Stromal cell of bone marrow (primary cell): ENCODE measurements around the gene LELP1.
"Not testable (repeated sequence)": the region's sequence is repeated elsewhere in the genome, so short reads cannot be mapped to it uniquely, and the experiment has no call there.

Experiments used
- DNase-seq: peaks from one replicate; pipeline ENCODE4 v3.0.0-alpha.2; 2012; ENCODE audit warnings: low read depth

Gene LELP1

DNA sequence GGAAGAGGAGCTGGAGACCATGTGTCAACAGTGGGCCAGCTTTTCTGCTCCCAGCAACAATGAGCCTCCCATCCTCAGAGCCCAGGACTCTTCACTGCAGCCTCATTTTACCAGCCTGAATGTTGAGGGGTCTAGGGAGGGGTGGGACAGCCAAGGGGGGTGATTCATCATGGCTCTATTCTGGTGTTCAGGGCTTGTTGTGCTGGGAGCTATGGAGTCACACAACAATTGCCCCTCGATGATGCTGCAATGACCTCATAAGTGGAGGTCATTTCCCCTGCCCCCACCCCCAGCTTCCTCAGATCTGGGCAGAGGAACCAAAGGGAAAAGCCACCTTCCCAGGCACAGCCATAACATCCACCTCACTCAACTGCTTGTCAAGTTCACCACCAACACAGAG lies at the start of gene LELP1:
LELP1 (plus strand) TSS at position 301 of the 400 bp plus-strand sequence. CDS start 1,278 bp downstream, outside the sequence.
- DNase-seq = no peak

GRCh38 chr1:153155541-153155940 lies 47.7 kb upstream of the LELP1 start:
- DNase-seq = no peak

- no peak for DNase-seq
These were observed 34.5 kb upstream of the LELP1 start for GRCh38 chr1:153168686-153169085.

GRCh38 chr1:153174624-153175023 lies 28.6 kb upstream of the LELP1 start:
- no peak for DNase-seq

DNA sequence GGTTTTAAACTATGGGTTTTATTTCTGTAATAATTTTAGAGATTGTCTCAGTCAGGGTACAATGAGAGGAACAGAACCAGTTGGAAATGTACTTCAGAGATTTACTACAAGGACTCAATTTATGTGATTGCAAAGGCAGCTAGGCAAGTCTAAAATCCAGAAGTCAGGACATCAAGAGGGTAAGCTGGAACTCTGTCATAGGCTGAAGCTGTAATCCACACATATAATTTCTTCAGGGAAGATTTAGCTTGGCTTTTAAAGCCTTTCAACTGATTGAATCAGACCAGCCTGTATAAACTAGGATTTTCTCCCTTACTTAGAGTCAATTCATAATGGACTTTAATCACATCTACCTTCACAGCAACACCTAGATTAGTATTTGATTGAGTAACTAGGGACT lies 24.3 kb upstream of the LELP1 start:
- no peak for DNase-seq

- DNase-seq = no peak
These were observed 22.7 kb upstream of the LELP1 start for GRCh38 chr1:153180556-153180955.

DNA sequence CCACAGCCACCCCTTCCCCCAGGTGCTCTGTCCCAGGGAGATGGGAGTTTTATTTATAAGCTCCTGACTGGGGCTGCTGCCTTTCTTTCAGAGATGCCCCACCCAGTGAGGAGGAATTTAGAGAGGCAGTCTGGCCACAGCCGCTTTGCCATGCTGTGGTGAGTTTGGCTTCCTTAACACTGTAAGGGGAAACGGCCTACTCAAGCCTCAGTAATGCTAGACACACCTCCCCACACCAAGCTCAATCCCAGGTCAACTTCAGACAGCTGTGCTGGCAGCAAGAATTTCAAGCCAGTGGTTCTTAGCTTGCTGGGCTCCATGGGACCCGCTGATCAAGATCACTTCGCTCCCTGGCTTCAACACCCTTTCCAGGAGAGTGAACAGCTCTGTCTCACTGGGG lies 14.9 kb upstream of the LELP1 start:
- not testable (repeated sequence) for DNase-seq

DNA sequence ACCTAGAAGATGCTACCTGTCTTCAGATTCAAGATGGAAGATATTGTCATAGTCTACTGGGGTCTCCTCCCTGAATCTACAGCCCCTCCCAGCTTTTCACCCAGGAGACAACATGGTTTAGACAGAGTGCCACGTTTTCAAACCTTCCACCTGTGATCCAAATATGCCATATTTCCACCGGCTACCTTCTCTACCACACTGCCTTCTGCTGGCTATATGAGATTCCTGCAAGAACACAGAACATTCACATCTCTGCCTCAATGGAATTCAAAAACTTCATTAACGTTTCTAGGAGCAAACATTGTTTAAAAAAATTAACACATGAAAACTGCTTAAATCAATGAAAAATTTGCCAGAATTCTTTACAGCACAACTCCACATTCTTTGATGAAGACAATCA lies 12.9 kb upstream of the LELP1 start:
- no peak for DNase-seq

GRCh38 chr1:153192697-153193096 lies 10.5 kb upstream of the LELP1 start:
- DNase-seq = no peak

DNA sequence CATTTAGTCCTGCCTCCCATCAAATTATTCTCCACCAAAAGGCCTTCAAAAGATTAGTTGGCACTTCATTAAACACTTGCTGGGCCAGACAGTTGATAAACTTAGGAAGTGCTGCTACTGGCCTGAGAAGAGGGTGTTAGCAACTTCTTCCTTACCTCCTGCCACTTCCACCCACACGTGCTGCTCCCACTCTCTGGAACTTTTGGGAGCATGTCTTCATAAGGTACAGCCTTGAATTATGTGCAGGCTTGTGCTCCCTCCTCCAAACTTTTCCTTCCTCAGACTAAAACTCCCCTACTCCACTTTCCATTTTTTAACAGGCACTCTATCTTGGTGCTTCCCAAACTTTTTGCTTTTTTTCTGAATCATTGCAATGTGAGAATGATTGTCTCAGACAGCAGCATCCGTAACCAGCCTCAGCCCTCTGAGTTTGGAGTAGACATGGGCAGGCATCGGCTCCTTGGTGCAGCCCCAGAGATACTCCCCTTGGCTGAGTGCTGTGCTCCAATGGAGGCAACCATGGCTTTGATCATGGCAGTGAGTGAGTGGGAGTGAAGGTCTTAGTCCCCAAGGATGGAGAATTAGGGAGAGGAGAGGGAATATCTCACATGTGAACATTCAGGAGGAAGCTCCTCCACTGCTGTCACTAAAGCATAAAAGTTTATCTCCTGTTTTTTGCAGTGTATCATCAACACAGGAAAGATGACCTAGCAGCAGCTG lies 8.7 kb upstream of the LELP1 start:
- no peak for DNase-seq

- DNase-seq = no peak
These were observed 8.0 kb upstream of the LELP1 start for GRCh38 chr1:153195216-153195615.

- DNase-seq = no peak
These were observed 1.2 kb upstream of the LELP1 start for GRCh38 chr1:153202006-153202405.

- no peak for DNase-seq
These were observed 3.4 kb downstream of the LELP1 start for GRCh38 chr1:153206631-153207030.

DNA sequence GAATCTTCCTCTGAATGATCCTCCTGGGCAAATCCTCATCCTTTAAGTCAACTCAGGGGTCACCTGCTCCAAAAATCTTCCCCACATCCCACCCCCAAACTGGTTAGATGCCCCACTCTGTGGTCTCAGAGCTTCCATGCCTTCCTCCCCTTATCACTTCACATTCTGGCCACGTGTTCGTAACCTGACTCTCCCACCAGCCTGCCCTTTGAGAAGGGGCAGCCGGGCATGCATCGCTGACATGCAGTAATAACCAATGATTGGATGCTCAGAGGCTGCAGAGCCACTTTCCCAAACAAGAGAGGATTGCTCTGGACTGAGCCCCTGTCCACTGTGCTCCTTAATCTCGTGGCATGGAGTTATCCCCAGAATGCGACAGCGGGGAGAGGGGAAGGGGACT lies 7.0 kb downstream of the LELP1 start:
- DNase-seq = no peak

DNA sequence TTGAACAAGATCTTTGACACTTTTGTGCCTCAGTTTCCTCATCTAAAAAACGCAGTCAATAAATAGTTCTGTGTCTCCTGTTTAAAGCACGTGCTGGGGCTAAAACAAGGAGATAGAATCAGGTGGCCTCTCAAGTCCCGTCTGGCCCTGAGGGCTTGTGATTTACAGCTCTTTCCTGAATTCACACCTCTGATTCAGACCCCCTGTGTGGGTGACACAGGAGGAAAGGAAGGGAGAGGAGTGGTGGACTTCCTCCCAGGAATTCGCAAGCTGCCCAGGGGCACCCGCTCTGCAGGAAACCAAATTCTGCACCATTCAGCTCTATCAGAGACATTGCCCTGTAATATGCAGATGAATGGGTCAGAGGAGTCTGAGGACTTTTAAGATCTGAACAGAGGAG lies 9.0 kb downstream of the LELP1 start:
- no peak for DNase-seq

DNA sequence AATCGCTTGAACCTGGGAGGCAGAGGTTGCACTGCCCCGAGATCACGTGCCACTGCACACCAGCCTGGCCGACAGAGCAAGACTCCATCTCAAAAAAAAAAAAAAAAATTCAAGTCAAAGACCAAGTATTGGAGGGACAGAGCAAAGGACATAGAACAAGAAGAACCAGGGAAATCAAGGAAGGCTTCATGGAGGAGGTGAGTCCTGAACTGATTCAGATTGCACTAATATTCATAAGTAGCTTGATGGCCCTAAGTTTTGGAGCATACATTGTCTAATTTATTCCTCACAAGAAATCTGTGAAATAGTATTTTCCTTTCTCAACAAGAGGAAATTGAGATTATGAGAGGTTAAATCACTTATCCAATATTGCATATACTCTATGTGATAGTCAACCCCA lies 10.3 kb downstream of the LELP1 start:
- DNase-seq = no peak

- peak; percentile 1 for DNase-seq
These were observed 14.0 kb downstream of the LELP1 start, which contains the start of gene PRR9 for GRCh38 chr1:153217212-153217611. Gene PRR9, plus strand, starts transcription at chr1:153217584. Its CDS starts 561 bp downstream, at chr1:153218145.

- DNase-seq = no peak
These were observed 14.7 kb downstream of the LELP1 start for GRCh38 chr1:153217744-153218416.

GRCh38 chr1:153220606-153221303 lies 17.5 kb downstream of the LELP1 start:
- DNase-seq = no peak

DNA sequence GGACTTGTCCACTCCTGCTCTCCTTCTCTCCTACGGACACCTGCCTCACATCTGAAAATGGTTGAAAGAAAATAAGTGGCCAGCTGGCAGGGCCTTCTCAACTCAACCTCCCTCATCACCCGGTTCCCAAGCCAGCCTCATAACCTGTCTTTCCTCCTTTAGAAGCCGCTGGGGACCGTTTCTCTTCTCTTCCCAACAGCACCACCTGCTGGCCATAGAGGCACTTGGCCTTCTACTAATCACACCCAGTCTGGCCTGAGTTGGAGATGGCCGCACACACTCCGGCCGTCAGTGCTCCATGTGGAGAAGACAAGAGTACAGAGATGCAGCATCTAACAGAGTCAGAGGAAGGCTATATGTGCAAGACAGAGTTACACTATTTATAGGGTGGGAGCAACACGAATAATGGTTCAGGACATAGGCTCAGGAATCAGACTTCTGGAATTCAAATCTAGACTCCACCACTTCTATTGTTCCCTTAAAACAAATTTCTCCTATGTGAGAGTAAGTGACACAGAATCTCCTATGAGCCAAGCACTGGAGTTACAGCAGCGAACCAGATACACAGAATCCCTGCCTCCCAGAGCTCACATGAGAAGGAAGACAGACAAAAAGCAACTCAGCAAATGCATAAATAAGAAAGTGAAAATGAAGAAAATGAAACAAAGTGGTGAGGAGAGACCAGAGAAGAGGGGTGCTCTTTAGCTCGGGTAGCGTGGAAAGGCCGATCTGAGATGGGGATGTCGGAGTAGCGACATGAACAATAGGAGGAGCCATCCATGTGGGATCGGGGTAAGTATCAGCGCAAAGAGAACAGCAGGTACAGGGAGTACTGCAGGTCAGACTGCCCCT lies 20.0 kb downstream of the LELP1 start:
- DNase-seq = peak; percentile 6

- DNase-seq = no peak
These were observed 24.6 kb downstream of the LELP1 start for GRCh38 chr1:153227810-153228209.

GRCh38 chr1:153228491-153228890 lies 25.3 kb downstream of the LELP1 start:
- no peak for DNase-seq
